Activated naive CD4-positive, alpha-beta T cell treated with anti-CD3 and anti-CD28 coated beads, Interleukin-2, amount 50 U/mL, for 16 hours (primary cell): ENCODE results near the gene VTI1B.
"Not testable (repeated sequence)": the region's sequence is repeated elsewhere in the genome, so short reads cannot be mapped to it uniquely, and the experiment has no call there.

ENCODE experiments used
- DNase-seq: peaks from one replicate; pipeline ENCODE4 v3.0.0-alpha.2; 2020

Gene VTI1B

DNA sequence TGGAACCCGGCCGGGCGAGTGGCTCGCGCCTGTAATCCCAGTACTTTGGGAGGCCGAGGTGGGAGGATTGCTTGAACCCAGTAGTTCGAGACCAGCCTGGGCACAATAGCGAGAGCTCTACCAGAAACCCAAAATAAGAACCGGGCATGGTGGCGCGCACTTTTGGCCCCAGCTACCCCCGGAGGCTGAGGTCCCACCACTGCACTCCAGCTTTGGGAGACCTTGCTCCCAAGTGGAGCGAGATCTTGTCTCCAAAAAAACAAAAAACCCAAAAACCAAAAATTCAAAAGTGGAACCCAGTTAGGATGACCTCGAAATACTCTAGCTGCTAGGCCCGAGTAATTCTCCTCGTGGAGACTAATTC is 769 bp upstream of the VTI1B start:
- DNase-seq: no peak

DNA sequence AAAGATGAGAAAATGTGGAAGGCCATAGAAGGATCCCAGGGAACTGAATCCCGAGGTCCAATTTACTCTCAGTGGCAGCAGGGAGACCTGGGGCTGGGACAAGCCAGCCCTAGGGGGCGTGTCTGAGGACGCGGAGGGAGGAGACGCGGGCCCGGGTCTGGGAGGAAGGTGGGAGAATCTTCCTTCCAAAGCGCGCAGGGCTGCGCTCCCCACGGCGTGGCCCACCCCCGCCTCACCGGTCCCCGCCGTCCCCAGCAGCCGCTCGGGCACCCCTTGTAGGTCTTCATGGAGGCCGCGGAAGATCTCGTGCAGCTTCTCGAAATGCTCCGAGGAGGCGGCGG is 323 bp downstream of the VTI1B start:
- peak; percentile 54 for DNase-seq

DNA sequence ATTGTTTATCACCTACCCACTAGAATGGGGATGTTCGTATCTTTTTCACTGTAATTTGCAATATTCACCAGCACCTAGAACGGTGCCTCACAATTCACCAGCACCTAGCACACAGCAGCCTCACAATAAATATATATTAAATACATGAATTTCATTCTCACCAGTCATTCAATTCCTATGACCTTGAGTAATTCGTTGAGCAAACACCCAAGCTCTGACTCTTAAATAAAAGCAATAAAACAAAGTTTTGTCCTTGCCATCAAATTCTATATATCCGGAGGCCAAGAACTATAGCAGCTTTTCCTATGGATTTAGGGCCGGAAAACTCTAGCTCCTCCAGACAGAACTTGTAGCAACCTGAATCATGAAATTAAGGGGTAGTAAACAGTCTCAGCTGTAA is 981 bp downstream of the VTI1B start:
- no peak for DNase-seq

DNA sequence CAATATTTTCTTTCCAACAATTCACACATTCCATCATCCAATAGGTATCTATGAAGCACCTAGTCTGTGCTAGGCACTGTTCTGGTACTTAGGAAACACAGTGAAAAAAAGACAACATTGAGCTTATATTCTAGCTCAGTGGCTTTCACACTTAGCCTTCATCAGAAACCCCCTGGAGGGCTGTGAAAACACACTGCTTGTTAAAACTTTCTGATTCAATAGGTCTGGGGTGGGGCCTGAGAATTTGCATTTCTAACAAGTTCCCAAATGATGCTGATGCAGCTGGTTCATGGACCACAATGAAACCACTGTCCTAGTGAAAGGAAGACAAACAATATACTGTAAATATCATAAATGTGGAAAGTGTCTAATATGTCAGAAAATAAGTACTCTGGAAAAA is 5.9 kb downstream of the VTI1B start:
- DNase-seq: no peak

DNA sequence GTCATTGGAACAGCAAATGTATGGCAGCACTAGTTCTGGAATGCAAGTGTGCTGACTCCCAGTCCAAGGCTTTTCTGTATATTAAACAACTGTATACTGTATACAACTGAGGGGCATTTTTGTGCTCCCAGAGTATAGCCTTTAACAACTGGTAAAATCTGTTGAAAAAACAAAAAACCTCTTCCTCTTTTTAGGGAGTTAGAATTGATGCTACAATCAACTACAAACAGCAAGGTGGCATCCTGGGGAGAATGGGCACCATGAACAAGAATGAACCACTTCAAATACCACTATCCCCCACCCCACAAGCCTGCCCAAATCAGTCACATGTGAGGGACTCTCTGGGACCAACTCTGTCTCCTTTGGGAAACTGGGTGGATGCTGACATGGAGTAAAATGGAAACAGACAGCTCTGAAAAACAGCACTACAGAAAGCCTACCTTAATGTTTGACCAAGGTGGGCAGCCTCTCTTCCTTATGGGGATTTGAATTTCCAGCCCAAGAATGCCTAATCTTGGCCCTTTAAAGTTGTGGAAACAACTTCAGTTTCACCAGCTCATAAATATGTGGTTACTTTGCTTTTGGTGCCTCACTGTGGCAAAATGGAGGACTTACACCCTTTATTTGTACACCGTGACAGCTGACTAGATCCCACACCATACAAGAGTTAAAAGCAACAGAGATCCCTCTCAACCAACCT is 7.5 kb downstream of the VTI1B start:
- peak; percentile 13 for DNase-seq

DNA sequence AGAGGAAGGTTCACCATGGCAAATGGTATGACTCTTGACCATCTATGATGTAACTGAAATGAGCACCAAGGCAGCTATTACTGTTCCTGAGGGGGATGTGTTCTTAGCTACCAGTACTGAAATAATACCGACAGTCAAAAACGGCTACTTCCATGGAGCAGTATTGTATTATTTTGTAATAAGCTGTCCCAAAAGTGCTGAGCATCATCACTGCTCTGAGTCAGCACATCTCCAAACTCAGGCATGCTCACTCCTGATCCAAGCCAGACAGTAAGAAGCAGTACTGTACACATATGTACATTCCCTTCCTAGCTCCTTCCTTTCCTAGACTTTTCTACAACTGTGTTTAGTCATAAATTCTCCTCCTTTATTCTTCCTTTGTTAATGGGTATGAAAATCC is 8.6 kb downstream of the VTI1B start:
- no peak for DNase-seq

DNA sequence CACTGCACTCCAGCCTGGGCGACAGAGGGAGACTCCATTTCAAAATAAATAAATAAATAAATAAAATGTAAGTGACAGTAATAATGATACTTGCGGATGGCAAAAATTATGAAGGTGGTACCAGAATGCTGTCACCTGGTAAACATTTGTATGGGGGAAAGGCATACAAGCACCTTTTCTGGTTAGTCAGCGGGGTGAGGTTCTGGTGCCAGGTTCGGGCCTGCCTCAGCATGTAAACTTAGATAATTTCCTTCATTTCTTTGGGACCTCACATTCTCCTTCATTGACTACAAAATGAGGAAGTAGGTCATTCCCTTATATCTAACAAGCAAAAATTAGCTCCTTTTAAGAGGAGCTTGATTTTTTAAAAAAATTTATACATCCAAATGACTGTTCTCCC is 10.8 kb downstream of the VTI1B start:
- DNase-seq: no peak

DNA sequence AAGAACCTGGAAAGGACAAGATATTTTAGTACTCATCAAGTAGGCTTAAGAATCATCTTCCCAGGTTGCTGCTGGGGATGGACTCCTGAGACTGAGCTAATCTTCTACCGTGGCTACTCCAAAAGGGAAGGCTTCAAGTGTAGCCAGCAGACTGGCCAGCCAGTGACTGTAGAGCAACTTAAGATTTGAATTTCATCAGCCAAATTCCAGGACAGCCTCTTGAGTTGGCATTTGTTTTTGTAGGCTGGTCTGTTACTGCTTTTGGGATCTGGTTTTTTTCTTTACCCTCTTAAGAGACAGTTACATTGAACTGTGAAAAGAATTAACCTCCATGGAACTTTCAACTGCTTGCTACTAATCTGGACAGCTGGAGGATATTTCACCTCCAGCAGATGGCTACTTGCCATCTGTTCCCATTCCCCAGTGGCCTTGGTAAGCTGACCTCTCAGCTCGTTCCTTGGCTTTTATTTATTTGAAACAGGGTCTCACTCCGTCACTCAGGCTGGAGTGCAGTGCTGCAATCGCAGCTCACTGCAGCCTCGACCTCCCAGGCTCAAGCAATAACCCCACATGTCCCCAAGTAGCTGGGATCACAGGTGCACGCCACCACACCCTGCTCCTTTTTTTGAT is 20.7 kb downstream of the VTI1B start:
- no peak for DNase-seq

DNA sequence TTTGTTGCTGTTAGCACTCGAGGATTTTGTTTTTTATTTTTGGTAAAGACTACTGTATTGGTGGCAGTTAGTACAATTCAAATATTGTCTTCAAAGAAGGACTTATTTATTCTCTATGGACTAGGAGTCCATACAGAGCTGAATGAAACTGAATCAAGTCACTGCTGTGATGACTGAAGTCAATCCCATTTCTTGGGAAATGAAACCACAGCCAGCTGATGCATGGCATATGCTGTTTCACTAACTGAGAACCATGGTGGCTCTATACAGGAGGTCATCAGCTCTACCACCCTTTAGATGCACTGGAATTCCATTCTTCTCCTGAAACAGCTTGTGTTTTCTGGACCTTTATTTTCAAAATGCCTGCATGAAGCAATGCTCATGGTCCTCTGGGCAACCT is 22.2 kb downstream of the VTI1B start:
- no peak for DNase-seq

DNA sequence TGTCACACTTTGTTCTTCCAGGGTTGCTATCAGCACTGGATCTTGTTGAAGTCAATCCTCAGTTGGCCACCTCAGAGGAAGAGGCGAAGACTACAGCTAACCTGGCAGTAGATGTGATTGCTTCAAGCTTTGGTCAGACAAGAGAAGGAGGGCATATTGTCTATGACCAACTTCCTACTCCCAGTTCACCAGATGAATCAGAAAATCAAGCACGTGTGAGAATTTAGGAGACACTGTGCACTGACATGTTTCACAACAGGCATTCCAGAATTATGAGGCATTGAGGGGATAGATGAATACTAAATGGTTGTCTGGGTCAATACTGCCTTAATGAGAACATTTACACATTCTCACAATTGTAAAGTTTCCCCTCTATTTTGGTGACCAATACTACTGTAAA is 23.7 kb downstream of the VTI1B start:
- DNase-seq: no peak

DNA sequence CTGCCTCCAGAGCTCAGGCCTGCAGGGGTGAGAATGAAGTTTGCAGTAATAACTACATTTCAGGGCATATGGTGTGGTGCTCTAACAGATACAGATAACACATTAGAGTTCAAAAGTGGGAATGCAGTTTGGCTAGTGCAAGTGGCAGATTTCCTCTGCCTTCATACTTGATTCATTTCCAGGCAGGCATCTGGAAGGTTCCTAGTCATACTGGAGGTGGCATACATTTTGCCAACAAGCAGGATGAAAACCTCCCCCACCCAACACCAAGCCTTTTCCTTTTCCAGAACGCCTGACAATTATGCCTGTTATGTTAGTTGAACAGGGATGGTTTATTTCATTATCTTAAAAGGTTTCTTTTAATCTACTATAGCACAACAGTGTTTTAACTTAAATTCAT is 24.3 kb downstream of the VTI1B start:
- DNase-seq: no peak

DNA sequence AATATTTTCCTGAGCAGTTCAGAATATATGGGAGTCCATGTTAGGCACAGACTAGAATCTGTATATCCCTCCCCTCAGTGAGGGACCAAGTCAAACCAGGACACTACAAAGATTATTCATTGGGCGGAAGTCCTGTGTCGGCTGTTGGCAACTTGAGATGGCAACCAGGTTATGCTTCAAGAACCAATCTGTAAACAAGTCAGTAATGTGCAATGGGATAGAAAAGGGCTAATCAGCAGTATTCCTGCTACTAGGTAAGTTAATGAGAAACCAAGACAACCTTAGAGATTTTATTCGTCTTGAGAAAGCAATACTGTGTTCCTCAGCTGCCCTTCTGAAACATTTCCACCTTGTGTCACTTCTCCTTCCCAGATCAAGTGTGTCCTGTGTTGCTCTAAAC is 28.3 kb downstream of the VTI1B start:
- no peak for DNase-seq

DNA sequence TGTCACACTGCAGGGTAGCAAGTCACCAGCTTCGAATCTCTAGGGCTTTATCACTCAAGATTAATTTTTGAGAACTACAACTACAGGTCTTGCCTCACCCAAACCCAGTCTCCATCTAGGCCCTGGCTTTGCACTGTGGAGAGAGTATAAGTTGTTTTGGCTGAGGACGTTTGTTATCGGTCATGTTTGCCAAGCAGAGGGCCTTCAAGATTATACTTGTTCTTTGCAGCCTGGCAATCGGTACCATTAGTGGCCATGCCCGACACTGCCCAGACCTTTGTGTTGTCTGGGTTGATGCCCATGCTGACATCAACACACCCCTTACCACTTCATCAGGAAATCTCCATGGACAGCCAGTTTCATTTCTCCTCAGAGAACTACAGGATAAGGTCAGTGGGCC is 29.0 kb downstream of the VTI1B start:
- no peak for DNase-seq

DNA sequence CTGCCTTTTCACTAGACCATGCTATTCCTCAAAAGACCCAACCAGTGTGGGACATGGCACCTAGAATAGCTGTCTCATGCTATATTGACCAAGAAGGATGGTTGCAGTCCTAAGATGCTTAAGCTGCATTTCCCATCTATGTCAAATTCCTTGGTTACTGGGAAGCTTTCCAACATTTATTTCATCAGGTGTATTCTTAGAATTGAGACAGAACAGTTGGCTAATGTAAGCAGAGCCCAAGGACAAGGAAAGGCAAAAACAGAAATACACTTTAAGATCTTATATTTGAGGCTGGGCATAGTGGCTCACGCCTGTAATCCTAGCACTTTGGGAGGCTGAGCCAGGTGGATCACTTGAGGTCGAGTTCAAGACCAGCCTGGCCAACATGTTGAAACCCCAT is 30.0 kb downstream of the VTI1B start:
- DNase-seq: no peak

DNA sequence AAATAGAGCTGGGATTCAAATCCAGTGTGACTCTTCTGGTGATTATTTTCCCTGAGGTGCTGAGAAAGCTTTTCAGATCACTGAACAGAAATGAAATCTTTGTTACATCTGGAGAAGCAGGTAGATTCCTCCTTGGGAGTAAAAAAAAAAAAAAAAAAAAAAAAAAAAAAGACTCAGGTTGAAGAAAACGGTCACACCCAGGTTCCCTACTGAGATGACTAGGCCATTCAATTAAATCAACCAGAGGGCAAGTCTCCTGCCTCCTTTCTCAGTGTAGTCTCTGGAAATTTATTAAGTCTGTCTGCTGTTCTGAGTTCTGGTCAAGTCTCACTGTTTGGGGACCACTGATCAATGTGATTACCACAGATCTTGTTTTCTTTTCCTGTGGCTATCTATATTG is 30.7 kb downstream of the VTI1B start:
- DNase-seq: no peak

DNA sequence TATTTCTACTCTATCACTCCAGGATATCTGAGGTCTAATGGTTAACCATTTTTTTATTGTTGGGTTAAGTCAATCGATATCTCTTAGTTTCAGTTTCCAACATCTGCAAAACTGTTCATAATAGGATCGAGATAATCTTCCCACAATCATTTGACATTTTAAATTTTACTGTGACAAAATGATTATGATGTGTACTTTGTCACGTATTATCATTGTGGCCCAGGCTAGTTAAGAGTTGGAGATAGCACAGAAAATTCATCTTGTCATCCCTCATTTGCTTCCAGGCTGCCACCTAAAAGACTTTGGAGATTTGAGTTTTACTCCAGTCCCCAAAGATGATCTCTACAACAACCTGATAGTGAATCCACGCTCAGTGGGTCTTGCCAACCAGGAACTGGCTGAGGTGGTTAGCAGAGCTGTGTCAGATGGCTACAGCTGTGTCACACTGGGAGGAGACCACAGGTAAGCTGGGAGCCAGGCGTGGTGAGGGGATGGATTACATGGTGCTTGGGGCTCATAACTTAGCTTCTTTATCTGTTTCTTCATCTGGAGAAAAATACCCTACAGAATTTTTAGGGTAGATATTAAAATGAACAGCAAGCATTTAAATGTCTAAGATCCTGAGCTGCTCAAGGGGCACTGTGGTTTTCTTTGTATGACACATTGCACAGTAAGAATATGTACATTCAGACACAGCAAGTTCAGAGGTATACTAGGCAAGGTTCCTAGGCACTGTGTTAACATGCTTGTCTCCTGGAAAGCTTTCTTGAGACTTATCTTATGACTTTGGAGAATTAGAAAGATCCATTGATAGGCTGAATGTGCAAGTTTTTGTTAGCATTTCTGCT is 32.3 kb downstream of the VTI1B start:
- DNase-seq: no peak

DNA sequence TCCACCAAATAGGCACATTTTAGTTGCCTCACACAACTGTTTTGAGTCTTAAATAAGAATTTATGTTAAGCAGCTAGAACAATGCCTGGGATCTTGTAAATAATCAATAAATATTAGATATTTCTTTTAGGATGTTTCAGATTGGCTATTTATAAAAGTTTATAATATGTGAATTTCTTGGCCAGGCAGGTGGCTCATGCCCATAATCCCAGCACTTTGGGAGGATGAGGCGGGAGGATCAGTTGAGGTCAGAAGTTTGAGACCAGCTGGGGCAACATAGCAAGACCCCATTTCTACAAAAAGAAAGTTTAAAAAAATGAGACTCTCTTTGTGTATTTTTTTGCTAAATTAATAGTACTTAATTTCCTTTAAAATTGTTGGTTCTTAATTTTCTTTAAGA is 33.0 kb downstream of the VTI1B start:
- DNase-seq: no peak

DNA sequence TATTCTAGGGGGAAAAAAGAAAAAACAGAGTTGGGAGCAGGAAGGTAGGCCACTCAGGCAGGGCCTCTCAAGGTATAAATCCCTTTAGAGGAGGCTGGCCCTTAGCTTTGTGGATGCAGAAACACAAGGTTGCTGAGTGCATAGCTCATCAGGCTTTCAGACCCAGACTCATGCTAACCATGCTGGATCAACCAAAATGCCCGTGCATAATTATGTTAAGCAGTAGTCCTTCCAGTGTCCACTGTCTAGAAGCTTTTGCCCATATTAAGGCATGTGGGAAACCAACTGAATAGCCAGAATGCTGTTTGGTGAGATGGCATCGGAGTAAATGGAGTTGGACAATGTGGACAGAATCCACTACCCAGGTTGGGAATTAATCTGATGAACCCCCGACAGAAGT is 35.8 kb downstream of the VTI1B start:
- DNase-seq: no peak

DNA sequence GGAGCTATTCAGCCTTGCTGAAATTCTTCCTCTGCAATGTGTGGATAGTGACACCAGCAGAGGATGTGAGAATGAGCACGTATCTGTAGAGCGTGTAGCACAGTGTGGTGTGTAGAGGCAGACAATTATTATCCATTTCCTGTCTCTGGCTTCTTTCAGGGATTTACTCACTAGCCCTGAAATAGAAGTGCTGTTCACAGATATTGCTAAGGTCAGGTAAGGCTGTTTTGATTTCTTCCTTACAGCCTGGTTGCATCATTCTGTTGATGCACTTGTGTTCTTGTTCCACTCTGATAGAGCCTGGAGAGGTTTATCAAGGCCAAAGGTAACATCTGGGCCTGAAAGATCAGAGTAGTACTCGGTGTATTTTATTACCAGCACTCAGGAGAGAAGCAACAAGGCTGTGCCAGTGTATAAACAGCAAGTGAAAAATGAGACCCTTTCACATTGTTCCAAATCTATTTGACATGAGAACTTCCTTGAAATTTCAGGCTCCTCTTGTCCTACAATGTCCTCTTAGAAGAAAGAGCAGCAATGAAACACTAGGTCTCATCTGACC is 38.0 kb downstream of the VTI1B start:
- DNase-seq: no peak

DNA sequence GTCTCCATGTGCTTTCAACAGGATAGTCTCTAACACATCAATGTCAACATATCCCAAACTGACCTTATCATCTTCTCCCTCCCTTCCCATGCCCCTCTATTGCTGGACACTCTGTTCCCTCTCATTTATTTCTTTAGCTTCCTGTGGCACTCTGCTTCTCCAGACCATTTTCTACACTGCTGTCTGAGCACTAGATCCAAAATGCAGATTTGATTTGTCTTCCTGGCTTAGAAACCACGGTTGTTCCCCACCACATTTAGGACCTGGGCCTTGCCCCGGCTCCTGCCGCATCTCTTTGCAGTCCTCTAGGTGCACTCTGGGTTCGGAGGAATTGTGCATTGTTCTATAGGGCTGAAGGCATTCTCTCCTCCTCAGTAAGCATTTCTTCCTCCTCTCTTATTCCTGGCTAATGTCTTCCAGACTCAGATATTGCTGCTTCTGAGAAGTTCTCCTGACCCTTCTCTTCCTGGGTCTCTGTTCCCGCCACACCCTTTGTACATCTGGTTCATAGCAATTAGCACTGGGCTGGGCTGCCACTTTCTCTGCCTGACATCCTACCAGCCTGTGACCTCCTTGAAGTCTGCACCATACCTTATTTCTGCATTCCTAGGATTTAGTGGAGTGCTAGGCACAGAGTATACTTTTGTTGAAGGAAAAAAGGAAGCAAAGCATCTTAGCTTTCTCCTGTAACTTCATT is 40.8 kb downstream of the VTI1B start:
- no peak for DNase-seq

DNA sequence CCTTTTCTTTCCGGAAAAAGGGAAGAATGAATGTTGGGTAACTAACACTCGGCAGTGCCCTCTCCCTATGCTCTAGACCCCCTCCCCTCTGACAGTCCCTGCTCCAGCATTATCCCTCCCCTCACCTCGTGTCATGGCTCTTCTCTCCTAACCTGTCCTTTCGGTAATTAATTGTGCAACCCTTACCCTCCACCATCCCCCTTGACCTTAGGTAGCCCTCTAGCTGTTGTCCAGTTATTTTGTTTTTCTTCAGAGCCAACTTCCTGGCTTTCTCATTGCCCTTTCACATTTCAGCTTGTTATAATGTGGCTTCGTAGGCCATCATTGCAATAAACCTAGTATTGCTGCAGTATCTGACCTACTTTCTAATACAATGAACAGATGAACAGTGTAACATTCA is 43.5 kb downstream of the VTI1B start:
- DNase-seq: no peak

DNA sequence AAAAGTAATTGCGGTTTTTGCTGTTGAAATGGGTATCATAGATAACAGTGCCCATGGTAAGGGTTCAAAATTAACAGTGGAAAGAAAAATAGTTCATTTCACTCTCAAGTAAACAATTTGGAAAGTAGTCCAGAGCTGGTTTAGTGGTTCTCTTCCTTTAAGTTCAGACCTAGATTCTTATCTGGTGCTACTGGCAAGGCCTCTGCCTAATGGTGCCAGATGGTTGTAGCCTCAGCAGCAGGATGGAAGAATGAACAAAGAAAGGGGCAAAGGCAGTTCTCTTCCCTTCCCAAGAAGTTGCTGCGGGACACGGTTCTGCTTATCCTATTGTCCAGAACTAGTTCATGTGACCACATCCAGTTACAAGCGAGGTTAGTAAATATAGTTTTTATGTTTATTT is 44.2 kb downstream of the VTI1B start:
- no peak for DNase-seq

DNA sequence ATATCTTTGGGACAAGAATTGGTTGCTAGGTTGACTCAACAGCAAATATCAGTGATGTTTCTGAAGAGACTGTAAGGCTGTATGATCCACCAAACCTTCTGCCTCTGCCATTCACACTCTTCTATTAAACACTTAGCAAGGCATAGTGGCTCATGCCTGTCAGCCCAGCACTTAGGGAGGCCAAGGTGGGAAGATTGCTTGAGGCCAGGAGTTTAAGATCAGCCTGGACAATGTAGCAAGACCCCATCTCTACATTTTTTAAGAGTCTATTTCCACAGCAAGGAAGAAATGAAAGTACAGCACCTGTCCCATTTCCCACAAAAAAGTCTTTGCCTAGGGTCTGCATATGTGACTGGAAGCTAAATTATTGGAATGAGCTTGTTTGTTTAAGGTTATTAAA is 46.9 kb downstream of the VTI1B start:
- DNase-seq: no peak

DNA sequence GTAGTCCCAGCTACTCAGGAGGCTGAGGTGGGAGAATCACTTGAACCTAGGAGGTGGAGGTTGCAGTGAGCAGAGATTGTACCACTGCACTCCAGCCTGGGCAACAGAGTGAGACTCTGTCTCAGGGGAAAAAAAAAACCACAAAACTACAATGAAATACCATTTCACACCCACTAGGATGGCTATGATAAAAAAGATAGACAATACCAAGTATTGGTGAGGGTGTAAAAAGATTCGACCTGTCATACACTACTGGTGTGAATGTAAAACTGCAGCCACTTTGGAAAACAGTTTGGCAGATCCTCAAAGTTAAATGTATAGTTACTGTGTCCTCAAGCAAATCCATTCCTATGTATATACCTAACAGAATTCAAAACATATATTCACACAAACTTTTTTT is 48.3 kb downstream of the VTI1B start:
- not testable (repeated sequence) for DNase-seq
